A673 (cell line): ENCODE data around the gene CLEC3B.

ENCODE experiments used
- CTCF ChIP-seq: fragments of 300-800, 200-600 bp; sonication (generic); conservative IDR thresholded peaks from 2 replicates; pipeline ENCODE4 v1.5.1; 2017; ENCODE audit warnings: low read depth, mild to moderate bottlenecking, antibody characterized with exemption, low read length, moderate library complexity, mixed read lengths
- EZH2 ChIP-seq: fragments of 200-600 bp; sonication (generic); IDR thresholded peaks from 2 replicates; pipeline ENCODE4 v1.6.1; 2017; ENCODE audit warnings: borderline replicate concordance, low read depth, mild to moderate bottlenecking, mixed read lengths, antibody characterized with exemption, low read length; ENCODE audit not compliant: poor library complexity, severe bottlenecking

GRCh38 chr3:45034612-45035252 lies 8.6 kb downstream of the CLEC3B start:
- no peak for TF ChIP-seq CTCF
- no peak for TF ChIP-seq EZH2
